Raji (cell line): ENCODE data around the gene HOXC10.

Experiments
- POLR2A ChIP-seq: IDR thresholded peaks from 2 replicates; pipeline ENCODE4 v1.6.1; 2011; ENCODE audit warnings: low read depth, low read length, control low read depth; ENCODE audit not compliant: insufficient read depth

The HOXC10 gene

DNA sequence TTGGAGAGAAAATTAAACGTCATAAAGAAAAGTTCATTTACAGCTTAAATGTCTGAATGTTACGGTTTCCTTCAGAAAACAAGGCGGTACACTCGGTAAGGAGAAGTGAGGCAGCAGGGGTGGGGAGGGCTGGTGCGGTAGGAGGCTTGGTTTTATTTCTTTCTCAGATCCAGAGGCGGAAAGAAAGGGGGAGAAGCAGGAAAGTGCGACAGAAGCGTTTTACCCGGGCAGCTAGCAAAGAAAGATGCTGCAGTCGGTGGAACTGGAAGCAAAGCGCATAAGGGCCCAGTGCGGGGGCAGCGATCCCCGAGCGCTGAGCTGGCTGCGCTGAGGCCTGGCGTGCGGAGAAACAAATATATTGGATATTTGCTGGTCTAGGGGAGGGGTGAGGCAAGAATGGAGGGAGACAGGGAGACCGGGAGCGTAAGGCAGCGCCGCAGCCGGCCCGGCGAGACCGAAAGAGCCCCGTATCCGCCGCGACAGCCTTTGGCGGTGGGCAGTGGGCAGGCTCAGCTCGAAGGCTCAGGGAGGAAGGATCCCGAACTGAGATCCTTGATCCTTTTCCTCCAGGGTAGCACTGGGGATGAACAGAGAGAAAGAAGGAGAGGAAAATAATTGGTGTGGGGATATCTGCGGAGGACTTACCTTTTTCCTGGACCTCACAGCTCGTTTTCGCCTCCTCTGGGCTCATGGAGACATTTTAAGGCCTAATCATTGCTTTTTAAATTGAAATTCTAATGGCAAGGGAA, 18.4 kb upstream of the HOXC10 start:
- no peak for TF ChIP-seq POLR2A

DNA sequence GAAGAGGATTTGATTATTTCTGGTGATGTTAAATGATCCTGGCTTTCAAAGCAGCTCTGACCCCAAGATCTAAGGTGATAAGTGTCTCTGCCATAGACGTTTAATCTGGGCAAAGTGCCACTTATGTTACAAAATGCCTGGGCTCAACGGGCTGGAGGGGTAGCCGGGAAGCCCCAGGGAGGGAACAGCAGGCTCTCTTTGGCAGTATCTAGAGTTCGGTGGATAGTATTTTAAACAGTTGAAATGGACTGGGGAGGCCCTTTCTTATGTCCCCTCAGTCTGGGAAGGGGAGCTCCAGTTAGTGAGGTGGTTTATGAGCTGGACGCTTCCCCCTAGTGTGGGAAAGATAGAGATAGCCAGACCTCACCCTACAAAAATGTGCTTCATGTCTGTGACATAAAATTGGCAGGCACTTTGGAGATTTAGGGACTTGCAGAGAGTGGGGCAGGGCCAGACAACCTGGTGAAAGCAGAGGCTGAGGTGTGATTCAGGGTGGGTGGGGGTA, 17.5 kb upstream of the HOXC10 start:
- no peak for TF ChIP-seq POLR2A

DNA sequence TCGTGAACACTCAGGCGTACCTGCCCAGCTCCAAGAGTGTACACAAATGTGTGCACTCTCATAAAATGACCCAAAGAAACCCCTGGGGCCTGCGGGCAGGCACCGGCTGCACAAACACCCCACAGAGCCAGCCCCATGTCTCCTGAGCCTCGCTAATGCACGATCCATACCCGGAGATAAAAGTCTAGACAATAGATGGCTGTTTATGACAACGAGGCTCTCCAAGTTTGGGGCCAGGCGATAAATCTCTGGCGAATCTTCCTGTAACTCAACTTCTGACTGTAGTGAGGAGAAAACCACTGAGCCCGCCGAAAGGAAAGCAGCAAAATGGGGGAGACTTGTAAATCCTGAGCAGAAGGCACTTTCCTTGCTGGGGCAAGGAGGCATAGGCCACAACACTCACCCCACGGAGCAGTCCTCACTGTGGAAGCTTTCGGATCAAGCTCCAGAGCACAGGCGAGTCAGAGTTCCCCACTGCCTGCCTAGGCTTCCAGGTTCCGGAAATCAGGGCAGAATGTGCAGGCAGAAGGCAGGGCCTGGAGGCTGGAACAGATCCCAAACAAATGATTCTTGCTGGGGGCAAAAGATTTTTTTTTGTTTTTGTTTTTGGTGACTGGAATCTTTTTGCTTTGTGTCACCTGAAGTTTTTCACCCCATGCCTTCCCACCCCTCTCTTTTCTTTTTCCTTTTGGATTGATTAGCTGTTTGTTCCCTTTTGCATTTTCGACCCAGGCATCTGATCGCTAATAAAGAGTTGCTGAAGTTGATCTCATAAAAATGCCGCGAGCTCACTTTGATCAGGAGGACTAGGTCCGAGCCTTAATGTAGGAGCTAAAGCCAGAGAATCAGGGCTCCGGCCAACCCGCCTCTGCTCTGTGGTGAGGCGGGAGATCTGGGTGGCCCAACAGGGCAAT, 16.5 kb upstream of the HOXC10 start:
- no peak for TF ChIP-seq POLR2A

DNA sequence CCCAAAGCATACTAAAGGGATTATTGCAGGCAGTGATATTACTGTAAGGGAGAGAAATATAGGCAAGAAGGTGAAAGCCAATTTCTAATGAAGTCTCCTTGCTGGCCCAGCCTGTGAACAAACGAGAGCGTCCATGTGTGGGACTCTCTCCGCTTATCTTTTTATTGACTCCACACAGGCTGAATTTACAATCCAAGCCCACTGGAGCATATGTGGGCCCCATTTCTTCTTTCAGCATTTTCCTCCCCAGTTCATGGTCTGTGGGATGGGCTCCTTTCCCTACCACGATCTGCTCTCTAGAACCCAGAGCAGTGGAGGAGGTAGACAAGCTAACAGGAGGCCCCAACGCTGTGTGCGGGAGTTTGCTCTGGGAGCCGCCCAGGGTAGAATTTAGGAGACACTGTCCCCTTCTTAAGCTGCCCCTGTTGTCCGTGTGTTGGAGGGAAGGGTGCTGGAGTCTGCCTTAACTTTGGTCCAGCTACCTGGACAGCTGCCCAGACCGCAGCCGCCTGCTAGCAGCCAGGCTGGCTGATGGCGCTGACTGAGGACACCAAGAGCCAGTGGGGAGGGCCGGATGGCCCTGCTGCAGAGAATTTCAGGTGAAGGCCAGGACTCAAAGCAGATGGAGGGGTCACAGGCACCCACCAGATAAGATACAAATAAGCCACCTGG, 15.2 kb upstream of the HOXC10 start:
- TF ChIP-seq POLR2A: no peak

DNA sequence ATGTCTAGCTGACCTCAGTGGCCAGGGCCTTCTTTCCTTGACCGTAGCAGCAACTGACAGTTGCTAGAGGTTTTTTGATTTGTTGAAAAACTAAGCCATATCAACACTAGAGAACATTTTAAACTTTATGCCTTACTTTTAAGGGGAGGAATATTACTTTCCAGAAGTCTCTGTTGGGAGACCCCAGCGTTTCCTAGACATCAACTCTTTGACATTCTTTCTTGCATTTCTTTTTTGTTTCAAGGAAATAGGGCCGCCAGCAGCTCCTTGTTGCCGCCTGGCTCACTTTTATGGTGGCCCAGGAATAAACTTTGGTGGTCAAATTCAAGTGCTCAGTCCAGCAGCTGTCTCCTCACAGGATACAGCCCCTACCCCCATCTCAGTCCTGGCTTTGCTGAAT, 14.5 kb upstream of the HOXC10 start:
- no peak for TF ChIP-seq POLR2A

DNA sequence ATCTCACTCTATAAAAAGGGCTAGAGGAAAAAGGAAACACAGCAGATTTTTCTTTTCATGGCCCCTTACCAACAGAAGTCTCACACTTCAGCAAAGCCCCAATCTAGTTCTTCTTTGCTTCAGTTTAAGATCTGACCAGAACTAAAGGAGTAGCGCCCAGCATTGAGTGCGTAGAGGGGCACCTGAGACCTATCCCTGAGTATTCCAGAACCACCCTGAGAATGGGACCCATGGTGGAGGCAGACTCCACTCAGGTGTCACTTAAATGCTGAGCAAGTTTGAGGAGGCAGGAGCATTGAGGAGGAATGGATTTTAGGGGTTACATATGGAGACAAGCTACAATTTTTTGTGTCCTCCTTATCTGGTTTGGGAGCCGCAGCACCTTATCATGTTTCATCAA, 13.8 kb upstream of the HOXC10 start:
- TF ChIP-seq POLR2A: no peak

DNA sequence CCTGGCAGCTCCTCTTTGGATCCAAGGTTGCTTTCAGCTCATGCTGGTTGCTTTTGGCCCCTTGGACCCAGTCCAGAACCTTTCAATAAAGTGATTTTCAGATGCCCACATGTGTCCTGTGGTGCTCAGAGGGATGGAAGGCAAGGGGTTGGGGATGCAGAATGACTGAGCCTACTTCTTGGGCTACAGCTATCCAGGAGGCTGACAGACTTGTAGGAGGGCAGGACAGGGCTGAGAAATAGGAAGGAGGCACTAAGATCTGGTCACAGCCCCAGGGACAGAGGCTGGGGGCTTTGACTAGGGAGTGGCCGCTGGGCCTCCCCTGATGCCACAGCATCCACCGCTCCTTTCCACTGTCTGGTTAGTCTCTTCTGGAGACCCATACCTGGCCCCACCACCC, 13.3 kb upstream of the HOXC10 start:
- no peak for TF ChIP-seq POLR2A

DNA sequence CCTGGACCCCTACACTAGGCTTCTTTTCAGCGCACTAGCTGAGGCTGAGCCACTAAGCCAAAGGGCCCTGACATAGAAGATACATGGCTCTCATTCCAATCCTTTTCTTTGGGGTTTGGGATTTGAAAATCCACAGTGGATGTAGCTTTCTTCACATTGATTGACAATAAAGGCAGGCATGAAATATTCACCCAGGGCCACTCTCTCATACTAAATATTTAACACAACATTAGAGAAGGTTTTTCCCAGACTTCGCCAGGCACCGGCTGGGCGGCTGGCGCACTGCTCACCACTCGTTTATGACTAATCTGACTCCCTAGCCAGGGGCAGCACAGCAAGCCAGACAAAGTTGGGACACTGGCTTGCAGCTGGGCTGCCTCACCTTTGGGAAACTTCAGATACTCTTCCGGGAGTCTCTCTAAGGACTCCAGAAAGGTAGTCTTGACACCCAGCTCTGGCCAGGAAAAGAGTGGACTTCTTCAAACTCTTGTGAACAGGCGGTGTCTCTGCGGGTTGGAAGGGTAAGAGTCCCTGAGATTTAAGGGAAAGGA, 12.7 kb upstream of the HOXC10 start:
- TF ChIP-seq POLR2A: no peak

DNA sequence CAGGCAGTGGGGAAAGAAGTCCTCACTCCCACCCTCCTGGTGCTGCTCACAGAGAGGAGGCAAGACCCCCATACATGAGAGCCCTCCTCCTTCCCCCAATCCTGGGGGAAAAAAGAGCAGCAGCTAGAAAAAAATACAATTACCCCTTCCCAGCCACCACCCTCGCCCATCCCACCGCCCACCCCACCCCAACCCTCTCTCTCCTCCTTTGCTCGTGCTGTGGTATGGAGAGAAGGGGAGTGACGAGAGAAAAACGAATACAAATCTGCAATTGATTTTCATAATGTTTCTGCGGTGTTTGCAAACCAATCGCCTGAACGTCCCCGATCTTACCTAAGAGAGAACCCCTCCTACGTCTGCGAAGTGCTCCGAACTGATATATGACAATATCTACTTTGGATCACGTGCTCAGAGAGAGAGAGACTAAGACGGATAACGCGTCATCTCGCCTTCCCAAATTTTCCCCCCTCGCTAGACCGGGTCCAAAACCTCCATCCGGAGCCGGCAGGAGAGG, 12.2 kb upstream of the HOXC10 start, which contains the start of gene HOXC11:
TSS of gene HOXC11 (plus strand) at position 405 of the 514 bp plus-strand sequence. CDS start 116 bp downstream, outside the sequence.
- TF ChIP-seq POLR2A: no peak

DNA sequence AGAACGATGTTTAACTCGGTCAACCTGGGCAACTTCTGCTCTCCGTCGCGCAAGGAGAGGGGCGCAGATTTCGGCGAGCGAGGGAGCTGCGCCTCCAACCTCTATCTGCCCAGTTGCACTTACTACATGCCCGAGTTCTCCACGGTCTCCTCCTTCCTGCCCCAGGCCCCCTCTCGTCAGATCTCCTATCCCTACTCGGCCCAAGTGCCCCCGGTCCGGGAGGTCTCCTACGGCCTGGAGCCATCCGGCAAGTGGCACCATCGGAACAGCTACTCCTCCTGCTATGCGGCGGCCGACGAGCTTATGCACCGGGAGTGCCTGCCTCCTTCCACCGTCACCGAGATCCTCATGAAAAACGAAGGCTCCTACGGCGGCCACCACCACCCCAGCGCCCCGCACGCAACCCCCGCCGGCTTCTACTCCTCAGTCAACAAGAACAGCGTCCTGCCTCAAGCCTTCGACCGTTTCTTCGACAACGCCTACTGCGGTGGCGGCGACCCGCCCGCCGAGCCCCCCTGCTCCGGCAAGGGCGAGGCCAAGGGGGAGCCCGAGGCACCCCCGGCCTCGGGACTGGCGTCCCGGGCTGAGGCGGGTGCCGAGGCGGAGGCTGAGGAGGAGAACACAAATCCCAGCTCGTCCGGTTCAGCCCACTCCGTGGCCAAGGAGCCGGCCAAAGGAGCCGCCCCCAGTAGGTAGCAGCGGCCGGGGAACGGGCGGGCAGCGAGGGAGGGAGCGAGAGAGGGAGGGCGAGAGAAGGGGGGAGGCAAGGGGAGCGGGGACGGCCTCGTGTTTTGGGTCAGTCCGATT, 11.5 kb upstream of the HOXC10 start:
- TF ChIP-seq POLR2A: no peak

DNA sequence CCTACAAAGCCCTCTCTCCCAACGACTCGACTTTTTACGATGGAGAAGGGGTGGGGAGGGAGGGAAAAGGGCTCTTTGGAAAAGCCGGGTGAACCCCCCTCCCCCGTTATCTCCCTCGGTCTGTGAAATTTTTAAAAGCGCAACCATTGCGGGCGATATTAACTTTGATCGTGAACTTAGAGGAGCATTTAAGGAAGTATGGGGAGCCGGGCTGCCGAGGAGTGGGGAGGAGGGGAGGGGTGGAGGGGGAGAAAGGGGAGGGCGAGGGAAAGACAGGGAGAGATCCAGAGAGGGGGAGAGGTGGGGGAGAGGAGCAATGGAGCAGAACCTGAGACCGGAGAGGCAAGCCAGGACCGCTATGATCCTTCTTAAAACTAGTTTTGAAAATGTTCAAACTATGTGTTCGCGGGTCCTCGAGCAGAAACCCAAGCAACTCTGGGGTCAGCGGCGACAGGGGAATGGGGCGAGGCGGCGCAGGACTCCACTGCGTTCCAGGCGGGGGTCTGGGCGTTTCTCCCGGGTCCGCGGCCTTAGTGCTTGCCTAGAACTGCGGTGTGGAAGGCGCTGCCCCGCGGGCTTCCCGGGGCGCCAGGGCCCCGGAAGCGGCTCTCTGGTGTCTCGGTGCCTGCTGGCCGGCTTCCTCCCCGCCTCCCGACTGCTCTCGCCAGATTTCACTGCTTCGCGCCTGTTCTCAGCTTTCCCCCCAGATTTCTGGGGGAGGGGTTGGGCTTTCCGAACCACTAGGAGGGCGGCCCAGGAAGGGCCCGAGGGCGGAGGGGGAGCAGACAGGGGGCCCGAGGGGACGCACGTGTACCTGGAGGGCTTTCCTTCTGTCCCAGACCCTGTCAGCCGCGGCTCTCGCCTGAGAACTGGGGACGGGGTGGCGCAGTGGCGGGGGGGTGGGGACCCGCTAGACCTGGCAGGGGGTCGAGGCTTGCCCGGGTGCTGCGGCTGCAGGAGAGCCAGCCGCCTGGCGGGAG, 10.6 kb upstream of the HOXC10 start, which contains the start of gene HOTAIR:
TSS of gene HOTAIR (minus strand) at position 871 of the 980 bp plus-strand sequence.
- no peak for TF ChIP-seq POLR2A

DNA sequence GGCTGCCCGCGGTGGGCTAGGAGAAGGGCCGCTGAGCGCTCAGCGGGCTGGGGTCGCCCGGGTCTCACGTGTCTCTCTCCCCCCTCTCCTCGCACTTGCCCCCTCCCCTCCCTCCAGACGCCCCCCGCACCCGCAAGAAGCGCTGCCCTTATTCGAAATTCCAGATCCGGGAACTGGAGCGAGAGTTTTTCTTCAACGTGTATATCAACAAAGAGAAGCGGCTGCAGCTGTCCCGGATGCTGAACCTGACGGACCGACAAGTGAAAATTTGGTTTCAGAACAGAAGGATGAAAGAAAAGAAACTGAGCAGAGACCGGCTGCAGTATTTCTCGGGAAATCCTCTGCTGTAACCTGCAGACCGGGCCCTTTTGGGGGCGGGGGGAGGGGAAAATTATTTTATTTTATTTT, 9.9 kb upstream of the HOXC10 start:
- no peak for TF ChIP-seq POLR2A
